Measurements from ENCODE around the gene TMEM40.
"Not testable (repeated sequence)": the region's sequence is repeated elsewhere in the genome, so short reads cannot be mapped to it uniquely, and the experiment has no call there.

The TMEM40 gene

GRCh38 chr3:12775970-12776369, 16.9 kb upstream of the TMEM40 start:
- DNase-seq (ENCODE audit: low read depth), result not testable (repeated sequence)

- DNase-seq (ENCODE audit: low read depth), result no peak
Observed at GRCh38 chr3:12775226-12775625, 16.2 kb upstream of the TMEM40 start.

- no peak for DNase-seq (ENCODE audit: low read depth)
Observed at GRCh38 chr3:12774619-12775018, 15.6 kb upstream of the TMEM40 start.

- no peak for DNase-seq (ENCODE audit: low read depth)
Observed at GRCh38 chr3:12773710-12774086, 14.6 kb upstream of the TMEM40 start.

DNA sequence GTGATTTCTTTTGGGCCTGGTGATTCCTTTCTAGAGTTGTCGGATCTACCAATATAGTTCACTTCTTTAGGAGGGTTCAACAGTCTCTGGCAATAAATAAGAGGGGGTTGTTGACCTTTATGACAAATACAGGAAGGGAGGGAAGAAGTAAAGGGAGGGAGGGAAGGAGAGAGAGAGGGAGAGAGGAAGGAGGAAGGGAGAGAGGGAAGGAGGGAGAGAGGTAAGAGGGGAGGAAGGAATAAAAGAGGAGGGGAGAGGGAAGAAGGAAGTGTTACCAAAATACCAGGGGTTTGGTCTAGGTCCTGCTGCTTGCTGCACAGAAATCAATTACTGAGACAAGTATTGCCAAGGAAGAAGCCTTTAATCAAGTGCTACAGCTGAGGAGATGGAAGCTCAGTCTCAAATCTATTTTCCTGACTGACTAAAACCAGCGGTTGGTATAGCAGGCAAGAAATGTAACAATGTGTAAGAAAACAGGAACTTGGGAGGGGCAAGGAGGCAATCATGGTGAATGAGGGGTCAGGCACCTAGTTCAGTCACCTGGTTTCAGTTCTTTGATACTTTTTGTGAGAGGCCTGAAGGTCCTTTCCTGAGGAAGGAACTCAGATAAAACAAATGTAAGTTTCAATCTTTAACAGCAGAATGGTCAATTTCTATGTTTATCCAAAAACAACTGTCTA, 14.1 kb upstream of the TMEM40 start:
- DNase-seq (ENCODE audit: low read depth), result no peak

GRCh38 chr3:12772462-12772861, 13.4 kb upstream of the TMEM40 start:
- no peak for DNase-seq (ENCODE audit: low read depth)

GRCh38 chr3:12771236-12771635, 12.2 kb upstream of the TMEM40 start:
- no peak for DNase-seq (ENCODE audit: low read depth)

DNA sequence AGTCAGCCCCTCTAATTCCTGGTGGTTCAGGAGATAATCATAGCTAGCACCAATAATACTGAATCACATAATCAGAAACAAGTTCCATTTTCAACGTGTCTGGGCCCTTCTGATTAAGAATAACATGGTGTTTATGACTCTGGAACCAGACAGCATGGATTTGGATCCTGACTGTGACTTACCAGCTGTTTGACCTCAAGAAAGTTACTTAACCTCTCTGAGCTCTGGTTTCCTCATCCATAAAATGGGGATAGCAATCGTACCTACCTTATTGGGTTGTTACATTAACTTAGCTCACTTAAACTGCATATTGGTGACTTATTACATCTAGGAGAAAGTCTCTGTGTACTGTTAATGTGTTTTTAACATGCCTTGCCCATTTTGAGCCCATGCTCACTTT, 10.7 kb upstream of the TMEM40 start:
- DNase-seq (ENCODE audit: low read depth), result no peak

GRCh38 chr3:12768579-12769527, 9.8 kb upstream of the TMEM40 start:
- no peak for DNase-seq (ENCODE audit: low read depth)

GRCh38 chr3:12766541-12766940, 7.5 kb upstream of the TMEM40 start:
- no peak for DNase-seq (ENCODE audit: low read depth)

DNA sequence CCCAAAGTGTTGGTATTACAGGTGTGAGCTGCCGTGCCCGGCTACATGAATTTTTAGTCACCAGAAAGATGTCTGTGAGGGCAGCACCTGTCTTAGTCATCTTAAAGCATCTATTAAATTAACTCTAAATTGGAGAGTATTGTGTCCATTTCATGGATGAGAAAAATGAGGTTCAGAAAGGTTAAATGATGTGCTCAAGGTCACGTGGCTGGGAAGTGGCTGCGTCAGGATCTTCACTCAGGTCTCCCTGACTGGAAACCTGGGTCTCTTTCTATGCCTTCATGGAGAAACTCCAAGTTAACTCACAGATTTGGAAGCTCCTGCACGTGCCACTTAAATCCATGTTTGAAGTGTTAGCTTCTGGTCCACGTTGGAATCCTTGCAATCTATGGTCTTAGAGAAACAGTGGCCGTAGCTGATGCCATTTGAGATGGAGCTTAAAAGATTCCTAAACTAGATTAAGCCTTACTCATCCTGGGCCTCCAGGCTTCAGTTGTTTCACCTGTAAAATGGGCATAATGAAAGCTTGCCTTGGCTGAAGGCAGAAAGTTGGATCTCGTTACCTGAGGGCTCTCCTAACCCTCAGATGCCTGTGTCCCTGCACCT, 5.2 kb upstream of the TMEM40 start:
- DNase-seq (ENCODE audit: low read depth), result no peak

DNA sequence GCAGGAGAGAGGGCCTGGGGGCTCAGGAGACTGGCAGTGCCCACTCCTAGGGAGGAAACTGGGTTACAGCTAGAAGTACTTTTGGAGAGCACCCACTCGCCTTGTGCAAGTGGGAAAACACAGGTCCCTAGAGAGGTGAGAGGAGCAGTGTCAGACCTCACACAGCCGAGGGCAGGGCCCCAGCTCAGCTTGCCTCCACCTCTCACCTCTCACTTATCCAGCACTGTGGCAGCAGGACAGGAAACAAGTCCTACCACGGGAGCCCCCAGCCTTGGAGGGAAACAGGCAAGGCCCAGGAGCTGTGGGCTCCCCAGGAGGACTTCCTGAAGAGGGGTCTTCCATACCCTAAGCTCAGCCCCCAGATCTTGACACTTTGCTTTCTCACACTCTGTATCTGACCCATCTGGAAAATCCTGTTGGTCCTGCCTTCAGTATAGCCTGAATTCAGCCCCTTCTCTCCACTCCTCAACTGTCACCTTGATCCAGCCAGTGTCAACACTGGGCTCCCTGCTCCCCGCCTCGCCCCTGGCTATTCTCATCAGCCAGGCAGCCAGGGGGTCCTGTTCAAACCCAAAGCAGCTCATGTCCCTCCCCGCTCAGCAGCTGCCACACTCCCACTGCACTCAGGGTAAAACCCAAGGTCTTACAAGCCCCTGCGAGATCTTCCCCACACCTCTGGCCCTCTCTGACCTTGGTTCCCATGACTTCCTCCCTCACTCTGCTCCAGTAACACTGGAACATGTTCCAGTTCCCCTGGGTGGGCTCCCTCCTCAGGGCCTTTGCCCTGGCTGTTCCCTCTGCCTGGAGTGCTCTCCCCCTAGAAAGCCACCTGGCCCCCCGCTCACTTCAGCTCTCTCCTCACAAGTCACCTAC, 870 bp upstream of the TMEM40 start:
- DNase-seq (ENCODE audit: low read depth), result no peak

GRCh38 chr3:12758025-12758781, 856 bp downstream of the TMEM40 start:
- no peak for DNase-seq (ENCODE audit: low read depth)

- DNase-seq (ENCODE audit: low read depth), result no peak
Observed at GRCh38 chr3:12756635-12757034, 2.4 kb downstream of the TMEM40 start.

GRCh38 chr3:12756175-12756574, 2.9 kb downstream of the TMEM40 start:
- no peak for DNase-seq (ENCODE audit: low read depth)

GRCh38 chr3:12755754-12756153, 3.3 kb downstream of the TMEM40 start:
- no peak for DNase-seq (ENCODE audit: low read depth)

GRCh38 chr3:12754313-12754712, 4.7 kb downstream of the TMEM40 start:
- DNase-seq (ENCODE audit: low read depth), result no peak

DNA sequence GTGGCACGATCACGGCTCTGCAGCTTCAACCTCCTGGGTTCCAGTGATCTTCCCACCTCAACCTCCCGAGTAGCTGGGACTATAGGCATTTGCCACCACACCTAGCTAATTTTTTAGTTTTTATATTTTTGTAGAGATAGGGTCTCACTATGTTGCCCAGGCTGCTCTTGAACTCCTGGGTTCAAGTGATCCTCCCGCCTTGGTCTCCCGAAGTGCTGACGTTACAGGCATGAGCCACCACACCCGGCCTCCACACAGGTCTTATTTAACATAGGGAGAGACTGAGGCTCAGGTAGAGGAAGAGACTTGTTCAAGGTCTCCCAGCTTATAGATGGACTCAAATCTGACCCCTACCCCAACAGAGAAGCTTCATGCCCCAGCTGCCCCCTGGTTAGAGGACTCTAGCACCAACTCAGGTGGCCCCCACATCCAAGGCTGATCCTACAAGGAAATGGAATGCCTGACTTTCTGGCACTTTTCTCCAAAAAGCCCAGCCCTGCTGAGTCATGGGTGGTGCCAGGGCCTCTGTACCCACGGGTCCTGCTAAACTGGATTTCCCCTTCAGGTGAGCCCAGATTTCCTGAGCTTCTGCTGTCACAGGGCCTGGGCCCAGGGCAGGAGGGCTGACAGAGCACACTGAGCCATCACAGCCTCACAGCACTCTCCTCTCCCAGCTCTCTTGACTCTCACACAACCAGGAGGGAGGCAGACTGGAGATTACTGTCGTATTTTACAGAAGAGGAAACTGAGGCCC, 5.6 kb downstream of the TMEM40 start:
- DNase-seq (ENCODE audit: low read depth), result no peak

DNA sequence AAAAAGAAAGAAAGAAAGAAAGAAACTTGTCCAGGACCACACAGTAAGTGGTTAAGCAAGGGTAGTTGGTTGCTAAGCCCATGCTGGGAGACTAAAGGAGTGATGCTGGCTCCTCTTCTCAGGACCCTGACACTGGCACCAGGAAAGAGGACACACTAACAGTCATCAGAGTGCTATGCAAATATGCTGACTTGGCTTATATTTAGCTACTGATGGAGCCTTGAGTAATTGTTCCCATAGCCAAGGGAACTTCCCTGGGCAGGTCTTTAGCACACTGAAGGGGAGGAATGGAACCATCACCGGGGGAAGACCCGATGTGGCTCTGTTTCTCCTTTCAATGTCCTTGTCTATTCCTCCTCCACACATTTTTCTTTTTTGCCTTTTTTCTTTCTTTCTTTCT, 6.2 kb downstream of the TMEM40 start:
- no peak for DNase-seq (ENCODE audit: low read depth)

- DNase-seq (ENCODE audit: low read depth), result no peak
Observed at GRCh38 chr3:12752102-12752501, 7.0 kb downstream of the TMEM40 start.

GRCh38 chr3:12751571-12751970, 7.5 kb downstream of the TMEM40 start:
- DNase-seq (ENCODE audit: low read depth), result no peak
